Measurements from ENCODE around the gene ALPL.

DNA sequence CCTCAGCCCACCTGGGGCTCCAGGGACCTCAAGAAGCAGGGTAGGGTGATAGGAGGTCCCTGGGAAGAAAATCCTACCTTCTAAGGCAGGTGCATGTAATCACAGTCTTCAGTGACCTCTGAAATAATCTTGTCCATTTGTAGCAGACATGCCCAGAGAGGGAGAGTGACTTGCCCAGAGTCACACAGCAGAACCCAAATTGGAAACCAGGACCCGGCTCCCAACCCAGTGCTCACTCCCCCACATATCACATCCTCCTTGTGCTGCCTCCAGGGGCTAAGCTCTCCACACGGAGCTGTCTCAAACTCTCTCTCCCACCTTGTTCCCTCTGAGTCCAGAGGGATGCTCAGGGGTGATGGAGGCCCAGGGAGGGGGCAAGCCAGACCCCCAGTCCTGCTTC is 87.4 kb downstream of the ALPL start:
- TF ChIP-seq, protein P1, sequence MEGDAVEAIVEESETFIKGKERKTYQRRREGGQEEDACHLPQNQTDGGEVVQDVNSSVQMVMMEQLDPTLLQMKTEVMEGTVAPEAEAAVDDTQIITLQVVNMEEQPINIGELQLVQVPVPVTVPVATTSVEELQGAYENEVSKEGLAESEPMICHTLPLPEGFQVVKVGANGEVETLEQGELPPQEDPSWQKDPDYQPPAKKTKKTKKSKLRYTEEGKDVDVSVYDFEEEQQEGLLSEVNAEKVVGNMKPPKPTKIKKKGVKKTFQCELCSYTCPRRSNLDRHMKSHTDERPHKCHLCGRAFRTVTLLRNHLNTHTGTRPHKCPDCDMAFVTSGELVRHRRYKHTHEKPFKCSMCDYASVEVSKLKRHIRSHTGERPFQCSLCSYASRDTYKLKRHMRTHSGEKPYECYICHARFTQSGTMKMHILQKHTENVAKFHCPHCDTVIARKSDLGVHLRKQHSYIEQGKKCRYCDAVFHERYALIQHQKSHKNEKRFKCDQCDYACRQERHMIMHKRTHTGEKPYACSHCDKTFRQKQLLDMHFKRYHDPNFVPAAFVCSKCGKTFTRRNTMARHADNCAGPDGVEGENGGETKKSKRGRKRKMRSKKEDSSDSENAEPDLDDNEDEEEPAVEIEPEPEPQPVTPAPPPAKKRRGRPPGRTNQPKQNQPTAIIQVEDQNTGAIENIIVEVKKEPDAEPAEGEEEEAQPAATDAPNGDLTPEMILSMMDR (IDR thresholded peaks at IDR 0.05; ENCODE audit: low read depth, low read length), result no peak
- TF ChIP-seq EZH2phosphoT487 (IDR thresholded peaks at IDR 0.05; ENCODE audit: low read depth), result no peak

Measured in OCI-LY3 (cell line).